ENCODE data around the gene WFS1.

DNA sequence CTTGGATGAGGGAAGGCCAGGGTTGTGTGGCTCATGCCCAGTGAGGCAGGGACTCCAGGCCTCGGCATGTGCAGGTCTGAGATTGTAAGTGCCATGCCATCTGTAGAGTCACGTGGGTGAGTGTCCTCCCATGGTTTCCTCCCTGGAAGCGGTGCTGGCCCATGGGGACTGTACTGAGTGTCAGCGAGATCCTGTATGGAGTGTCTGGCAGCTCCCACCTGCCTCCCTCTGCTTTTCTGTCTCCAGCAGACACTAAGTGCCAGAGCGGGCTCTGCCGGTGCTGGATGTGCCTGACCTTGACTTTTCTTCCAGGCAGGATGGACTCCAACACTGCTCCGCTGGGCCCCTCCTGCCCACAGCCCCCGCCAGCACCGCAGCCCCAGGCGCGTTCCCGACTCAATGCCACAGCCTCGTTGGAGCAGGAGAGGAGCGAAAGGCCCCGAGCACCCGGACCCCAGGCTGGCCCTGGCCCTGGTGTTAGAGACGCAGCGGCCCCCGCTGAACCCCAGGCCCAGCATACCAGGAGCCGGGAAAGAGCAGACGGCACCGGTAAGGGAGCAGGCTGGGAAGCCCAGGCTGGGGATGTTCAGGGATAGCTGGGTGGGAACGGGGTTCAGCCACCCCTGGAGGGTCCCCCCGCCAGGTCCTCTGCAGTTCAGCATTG is 7.6 kb downstream of the WFS1 start:
- TF ChIP-seq EZH2 (optimal IDR thresholded peaks at IDR 0.05; ENCODE audit: low read depth, low read length) (no peak), EZH2phosphoT487 (IDR thresholded peaks at IDR 0.05; ENCODE audit: low read length) (no peak), CTCF (IDR thresholded peaks at IDR 0.05; ENCODE audit: low read length) (no peak)
